ENCODE results near the gene USP13.

DNA sequence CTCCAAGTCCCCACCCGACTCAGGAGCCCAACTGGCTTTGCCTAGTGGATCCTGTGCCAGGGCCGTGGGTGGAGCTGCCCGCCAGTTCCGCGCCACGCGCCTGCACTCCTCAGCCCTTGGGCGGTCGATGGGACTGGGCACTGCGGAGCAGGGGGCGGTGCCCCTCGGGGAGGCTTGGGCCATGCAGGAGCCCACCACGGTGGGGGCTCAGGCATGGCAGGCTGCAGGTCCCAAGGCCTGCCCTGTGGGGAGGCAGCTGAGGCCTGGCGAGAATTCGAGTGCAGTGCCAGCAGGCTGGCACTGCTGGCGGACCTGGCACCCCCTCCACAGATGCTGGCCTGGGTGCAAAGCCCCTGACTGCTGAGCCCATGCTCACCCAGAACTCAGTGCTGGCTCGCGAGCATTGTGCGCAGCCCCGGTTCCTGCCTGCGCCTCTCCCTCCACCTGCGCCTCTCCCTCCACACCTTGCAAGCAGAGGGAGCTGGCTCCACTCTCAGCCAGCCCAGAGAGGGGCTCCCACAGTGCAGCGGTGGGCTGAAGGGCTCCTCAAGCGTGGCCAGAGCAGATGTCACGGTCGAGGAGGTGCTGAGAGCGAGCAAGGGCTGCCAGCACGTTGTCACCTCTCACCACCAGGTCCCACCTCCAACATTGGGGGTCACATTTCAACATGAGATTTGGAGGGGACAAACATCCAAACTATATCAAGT, 122.7 kb downstream of the USP13 start:
- TF ChIP-seq CTCF (conservative IDR thresholded peaks at IDR 0.05; ENCODE audit: low read length), result no peak
- no peak for TF ChIP-seq EZH2phosphoT487 (IDR thresholded peaks at IDR 0.05; ENCODE audit: borderline replicate concordance, low read depth, low read length)

Data from OCI-LY7 (cell line).